PC-9 (cell line): Measurements from ENCODE around the gene RAB3B. TPM values are rescaled to one million over a fixed set of nuclear protein-coding genes. Genes with fewer than 3 reads are reported as not detected.
A peak's percentile ranks its signal among the peaks of the same experiment; 100 is the strongest.

ENCODE experiments used
- BruUV-seq: library from RNA; stranded (reverse); fragments of 400-500 nt; replicated peaks from 2 replicates; lab custom pipeline; 2021; lab: Mats Ljungman, UMichigan
- CTCF ChIA-PET: fragments of 300-600 bp; sonication (Branson Sonifier 250); formaldehyde crosslinking; loops from one replicate; lab custom pipeline; 2022; ENCODE audit warnings: antibody characterized with exemption; lab: Charles Lee
- POLR2A ChIA-PET: fragments of 300-600 bp; sonication (Branson Sonifier 250); formaldehyde crosslinking; loops from one replicate; lab custom pipeline; 2022; ENCODE audit warnings: antibody characterized with exemption; ENCODE audit not compliant: unreplicated experiment; lab: Charles Lee
- DNase-seq, 2 experiments: peaks; one replicate each; pipeline versions ENCODE4 v3.0.0 to v3.0.0-alpha.2; 2015 to 2022; ENCODE audit warnings: mixed read lengths in 1 of 2
- H2AFZ ChIP-seq: fragments of 200-600 bp; sonication (generic); 2 replicates; pipeline ENCODE4 v1.8.1; 2017; ENCODE audit warnings: antibody characterized with exemption
- H3F3A ChIP-seq: fragments of 200-600 bp; sonication (generic); 2 replicates; pipeline ENCODE4 v1.8.1; 2017; ENCODE audit warnings: antibody characterized with exemption, mild to moderate bottlenecking, low read depth; ENCODE audit not compliant: insufficient read depth
- H3K27ac ChIP-seq: fragments of 200-600 bp; sonication (generic); 2 replicates; pipeline ENCODE4 v1.6.1; 2016; ENCODE audit warnings: mixed run types
- H3K27me3 ChIP-seq: fragments of 200-600 bp; sonication (generic); 2 replicates; pipeline ENCODE4 v1.6.1; 2016; ENCODE audit warnings: low read depth, mixed run types; ENCODE audit not compliant: insufficient read depth
- H3K36me3 ChIP-seq: fragments of 200-600 bp; sonication (generic); 2 replicates; pipeline ENCODE4 v1.6.1; 2016; ENCODE audit warnings: low read depth, mixed run types
- H3K4me1 ChIP-seq: fragments of 200-600 bp; sonication (generic); replicated peaks from 2 replicates; pipeline ENCODE4 v1.6.1; 2016; ENCODE audit warnings: mixed run types; ENCODE audit not compliant: insufficient read depth
- H3K4me2 ChIP-seq: fragments of 200-600 bp; sonication (generic); 2 replicates; pipeline ENCODE4 v1.6.1; 2017; ENCODE audit warnings: mixed run types
- H3K4me3 ChIP-seq: fragments of 200-600 bp; sonication (generic); 2 replicates; pipeline ENCODE4 v1.6.1; 2016; ENCODE audit warnings: mixed run types
- H3K79me2 ChIP-seq: fragments of 200-600 bp; sonication (generic); 2 replicates; pipeline ENCODE4 v1.6.1; 2017; ENCODE audit warnings: low read depth, mixed run types
- H3K9me2 ChIP-seq: fragments of 200-600 bp; sonication (generic); 2 replicates; pipeline ENCODE4 v1.8.1; 2017; ENCODE audit warnings: mild to moderate bottlenecking; ENCODE audit not compliant: insufficient read depth
- H3K9me3 ChIP-seq: fragments of 200-600 bp; sonication (generic); 2 replicates; pipeline ENCODE4 v1.8.1; 2016; ENCODE audit warnings: low read depth; ENCODE audit not compliant: insufficient read depth
- H4K20me1 ChIP-seq: fragments of 200-600 bp; sonication (generic); 2 replicates; pipeline ENCODE4 v1.8.1; 2017; ENCODE audit not compliant: insufficient read depth
- CTCF ChIP-seq: fragments of 200-600 bp; sonication (generic); conservative IDR thresholded peaks from 2 replicates; pipeline ENCODE4 v1.6.1; 2017; ENCODE audit warnings: mixed run types, antibody characterized with exemption, mild to moderate bottlenecking, moderate library complexity
- EZH2 ChIP-seq: fragments of 200-600 bp; sonication (generic); IDR thresholded peaks from 2 replicates; pipeline ENCODE4 v1.8.0; 2017; ENCODE audit warnings: antibody characterized with exemption, low read depth
- intact Hi-C: fragments of 100-400 bp; cut with micrococcal nuclease; formaldehyde crosslinking; loops from one replicate; pipeline ENCODE4 v1.10.0; 2022; ENCODE audit not compliant: unreplicated experiment
- total RNA-seq: library from RNA; stranded (reverse); gene quantifications from 2 replicates; pipeline ENCODE4 v1.2.3, GENCODE V29; 2021

The RAB3B gene
- total RNA-seq, 1 experiment from 2014 or later = 2.6 TPM

- H2AFZ ChIP-seq = no peak overlapping the region
- H3K4me1 ChIP-seq = no peaks in the 10 kb centered on the region
- no peaks in the 10 kb centered on the region for H3K36me3 ChIP-seq
- H3K79me2 ChIP-seq = no peaks in the 10 kb centered on the region
- H3K9me3 ChIP-seq = no peaks in the 10 kb centered on the region
- H3K9me2 ChIP-seq = no peaks in the 10 kb centered on the region
- no peaks in the 10 kb centered on the region for H3F3A ChIP-seq
- ChIA-PET CTCF (interaction anchor here (0.8 kb wide), 1 partner anchor 15 kb away, joined by 3 read pairs; no protein-coding TSS in a partner anchor), POLR2A (no interaction called here)
- DNase-seq = peak; percentile 67
- intact Hi-C loops = loop anchor here (1.0 to 10.0 kb wide), 4 partner anchors 105 to 1227 kb away; no protein-coding TSS in a partner anchor
- H3K4me3 ChIP-seq = no peak overlapping the region
- BruUV-seq = no TSS peak
- TF ChIP-seq CTCF = peak; percentile 94
- TF ChIP-seq EZH2 = no peak
- H3K4me2 ChIP-seq = no peak overlapping the region
- H3K27me3 ChIP-seq = no peaks in the 10 kb centered on the region
- H4K20me1 ChIP-seq = no peaks in the 10 kb centered on the region
- no peak overlapping the region for H3K27ac ChIP-seq
These were observed 11.8 kb upstream of the RAB3B start for GRCh38 chr1:52002038-52002917.

- DNase-seq = no peak
- ChIA-PET POLR2A (no interaction called here), CTCF (no interaction called here)
- H3K4me2 ChIP-seq = no peak overlapping the region
- H3K9me2 ChIP-seq = no peaks in the 10 kb centered on the region
- no peaks in the 10 kb centered on the region for H3K79me2 ChIP-seq
- H4K20me1 ChIP-seq = no peaks in the 10 kb centered on the region
- no peaks in the 10 kb centered on the region for H3K4me1 ChIP-seq
- no peaks in the 10 kb centered on the region for H3K9me3 ChIP-seq
- no peak overlapping the region for H3K27ac ChIP-seq
- intact Hi-C loops = no loop called here
- BruUV-seq = no TSS peak
- H2AFZ ChIP-seq = no peak overlapping the region
- H3F3A ChIP-seq = no peaks in the 10 kb centered on the region
- H3K4me3 ChIP-seq = no peak overlapping the region
- no peaks in the 10 kb centered on the region for H3K36me3 ChIP-seq
- TF ChIP-seq CTCF = no peak
- TF ChIP-seq EZH2 = no peak
- H3K27me3 ChIP-seq = no peaks in the 10 kb centered on the region
These were observed 8.2 kb upstream of the RAB3B start for GRCh38 chr1:51998701-51999100.

GRCh38 chr1:51997974-51998382 lies 7.5 kb upstream of the RAB3B start:
- no TSS peak for BruUV-seq
- ChIA-PET POLR2A (interaction anchor here (0.5 kb wide), 1 partner anchor 38 kb away, joined by 3 read pairs; no protein-coding TSS in a partner anchor), CTCF (no interaction called here)
- Histone ChIP-seq H3K36me3 (no peaks in the 10 kb centered on the region), H3K4me1 (no peaks in the 10 kb centered on the region), H3K9me2 (no peaks in the 10 kb centered on the region), H3K4me2 (no peak overlapping the region), H2AFZ (no peak overlapping the region), H3K27ac (no peak overlapping the region), H4K20me1 (no peaks in the 10 kb centered on the region), H3K79me2 (no peaks in the 10 kb centered on the region), H3K9me3 (no peaks in the 10 kb centered on the region), H3K27me3 (no peaks in the 10 kb centered on the region), H3K4me3 (no peak overlapping the region), H3F3A (no peaks in the 10 kb centered on the region)
- no peak for DNase-seq
- intact Hi-C loops = no loop called here
- no peak for TF ChIP-seq CTCF
- TF ChIP-seq EZH2 = no peak
